Activated CD4-positive, alpha-beta T cell treated with anti-CD3 and anti-CD28 coated beads, Interleukin-2, amount 10 ng/mL, durations not matched to agents 24 days and 14 days (primary cell): ENCODE results near the gene ZNF827. TPM values are rescaled to one million over a fixed set of nuclear protein-coding genes. Genes with fewer than 3 reads are reported as not detected.

Source experiments
- DNase-seq: peaks from one replicate; pipeline ENCODE4 v3.0.0; 2022
- H3K27ac Mint-ChIP-seq: one replicate; pipeline ENCODE4 v1.8.0; 2022; ENCODE audit warnings: mild to moderate bottlenecking, mixed read lengths
- H3K27me3 Mint-ChIP-seq: one replicate; pipeline ENCODE4 v1.8.0; 2022; ENCODE audit warnings: mixed read lengths
- H3K36me3 Mint-ChIP-seq: one replicate; pipeline ENCODE4 v1.8.0; 2022; ENCODE audit warnings: low read depth, mild to moderate bottlenecking, mixed read lengths
- H3K4me1 Mint-ChIP-seq: one replicate; pipeline ENCODE4 v1.8.0; 2021; ENCODE audit warnings: mixed read lengths
- H3K4me3 Mint-ChIP-seq: one replicate; pipeline ENCODE4 v1.8.0; 2022; ENCODE audit warnings: mild to moderate bottlenecking, moderate library complexity, mixed read lengths
- H3K9me3 Mint-ChIP-seq: one replicate; pipeline ENCODE4 v1.8.0; 2021; ENCODE audit warnings: mixed read lengths
- intact Hi-C: fragments of 100-400 bp; cut with micrococcal nuclease; formaldehyde crosslinking; loops from one replicate; pipeline ENCODE4 v1.15.1; 2023
- total RNA-seq: library from RNA; stranded (reverse); gene quantifications from 2 replicates; pipeline ENCODE4 v1.2.3, GENCODE V29; 2022

The ZNF827 gene
- total RNA-seq: 59.1 and 59.4 TPM in 2 replicates

GRCh38 chr4:145938618-145939440, at the start of gene ZNF827:
ZNF827 (minus strand) TSS chr4:145938823; CDS start chr4:145938407, 416 bp downstream.
- peak; percentile 89 for DNase-seq

GRCh38 chr4:145984563-145984962, 45.9 kb upstream of the ZNF827 start:
- Mint-ChIP-seq H3K4me3 (no peak overlapping the region), H3K36me3 (no peaks in the 10 kb centered on the region), H3K4me1 (no peaks in the 10 kb centered on the region), H3K27me3 (peaks cover 9% of the 10 kb centered on the region), H3K9me3 (no peaks in the 10 kb centered on the region), H3K27ac (no peak overlapping the region)
- intact Hi-C loops: no loop called here
- no peak for DNase-seq

More at GRCh38 chr4:145938618-145939440, at the start of gene ZNF827:
- peaks cover 8% of the 10 kb centered on the region for H3K36me3 Mint-ChIP-seq
- H3K27me3 Mint-ChIP-seq: peaks cover under 1% of the 10 kb centered on the region
- intact Hi-C loops: loop anchor here (1.0 to 10.0 kb wide), 12 partner anchors 64 to 842 kb away; partner anchors contain the start of genes ABCE1, ANAPC10, MMAA and SLC10A7
- H3K27ac Mint-ChIP-seq: peak within 1 kb of the TSS; percentile 95
- H3K4me3 Mint-ChIP-seq: peak within 1 kb of the TSS; percentile 95
- H3K4me1 Mint-ChIP-seq: peaks cover 31% of the 10 kb centered on the region
- H3K9me3 Mint-ChIP-seq: no peaks in the 10 kb centered on the region

- intact Hi-C loops: no loop called here
- H3K4me3 Mint-ChIP-seq: no peak overlapping the region
- peaks cover 12% of the 10 kb centered on the region for H3K27me3 Mint-ChIP-seq
- no peaks in the 10 kb centered on the region for H3K4me1 Mint-ChIP-seq
- no peak for DNase-seq
- no peak overlapping the region for H3K27ac Mint-ChIP-seq
- H3K36me3 Mint-ChIP-seq: no peaks in the 10 kb centered on the region
- H3K9me3 Mint-ChIP-seq: no peaks in the 10 kb centered on the region
Measured at GRCh38 chr4:145982791-145983190, 44.2 kb upstream of the ZNF827 start.

- no peak for DNase-seq
- Mint-ChIP-seq H3K36me3 (no peaks in the 10 kb centered on the region), H3K9me3 (no peaks in the 10 kb centered on the region), H3K4me1 (no peaks in the 10 kb centered on the region), H3K27me3 (peaks cover 14% of the 10 kb centered on the region), H3K27ac (no peak overlapping the region), H3K4me3 (no peak overlapping the region)
- intact Hi-C loops: no loop called here
Measured at GRCh38 chr4:145979160-145979559, 40.5 kb upstream of the ZNF827 start.

GRCh38 chr4:145976680-145977079, 38.1 kb upstream of the ZNF827 start:
- no peaks in the 10 kb centered on the region for H3K9me3 Mint-ChIP-seq
- peaks cover 14% of the 10 kb centered on the region for H3K27me3 Mint-ChIP-seq
- no peak overlapping the region for H3K4me3 Mint-ChIP-seq
- no peaks in the 10 kb centered on the region for H3K4me1 Mint-ChIP-seq
- intact Hi-C loops: no loop called here
- no peaks in the 10 kb centered on the region for H3K36me3 Mint-ChIP-seq
- no peak for DNase-seq
- no peak overlapping the region for H3K27ac Mint-ChIP-seq

- Mint-ChIP-seq H3K4me1 (peaks cover 2% of the 10 kb centered on the region), H3K9me3 (peaks cover 4% of the 10 kb centered on the region), H3K36me3 (no peaks in the 10 kb centered on the region), H3K4me3 (no peak overlapping the region), H3K27ac (no peak overlapping the region), H3K27me3 (peaks cover 10% of the 10 kb centered on the region)
- no peak for DNase-seq
- intact Hi-C loops: no loop called here
Measured at GRCh38 chr4:145960012-145960411, 21.4 kb upstream of the ZNF827 start.

- intact Hi-C loops: loop anchor here (5.0 kb wide), 2 partner anchors 960 to 1140 kb away; no protein-coding TSS in a partner anchor
- Mint-ChIP-seq H3K36me3 (no peaks in the 10 kb centered on the region), H3K27me3 (peaks cover 6% of the 10 kb centered on the region), H3K4me1 (peaks cover 2% of the 10 kb centered on the region), H3K4me3 (no peak overlapping the region), H3K27ac (no peak overlapping the region), H3K9me3 (peaks cover 4% of the 10 kb centered on the region)
- DNase-seq: no peak
Measured at GRCh38 chr4:145957302-145957701, 18.7 kb upstream of the ZNF827 start.

GRCh38 chr4:145956288-145956890, 17.8 kb upstream of the ZNF827 start:
- Mint-ChIP-seq H3K4me3 (no peak overlapping the region), H3K36me3 (no peaks in the 10 kb centered on the region), H3K27ac (no peak overlapping the region), H3K4me1 (peaks cover 2% of the 10 kb centered on the region), H3K9me3 (peaks cover 4% of the 10 kb centered on the region), H3K27me3 (peaks cover 6% of the 10 kb centered on the region)
- intact Hi-C loops: loop anchor here (5.0 kb wide), 2 partner anchors 961 to 1141 kb away; no protein-coding TSS in a partner anchor
- peak; percentile 82 for DNase-seq

- no peak for DNase-seq
- H3K4me1 Mint-ChIP-seq: peaks cover 2% of the 10 kb centered on the region
- intact Hi-C loops: loop anchor here (5.0 kb wide), 2 partner anchors 962 to 1142 kb away; no protein-coding TSS in a partner anchor
- H3K9me3 Mint-ChIP-seq: no peaks in the 10 kb centered on the region
- H3K4me3 Mint-ChIP-seq: no peak overlapping the region
- no peak overlapping the region for H3K27ac Mint-ChIP-seq
- peaks cover 10% of the 10 kb centered on the region for H3K27me3 Mint-ChIP-seq
- H3K36me3 Mint-ChIP-seq: no peaks in the 10 kb centered on the region
Measured at GRCh38 chr4:145954924-145955339, 16.3 kb upstream of the ZNF827 start.

GRCh38 chr4:145951931-145952330, 13.3 kb upstream of the ZNF827 start:
- intact Hi-C loops: no loop called here
- DNase-seq: no peak
- Mint-ChIP-seq H3K36me3 (no peaks in the 10 kb centered on the region), H3K27me3 (peaks cover 29% of the 10 kb centered on the region), H3K4me1 (peaks cover 2% of the 10 kb centered on the region), H3K4me3 (no peak overlapping the region), H3K27ac (no peak overlapping the region), H3K9me3 (no peaks in the 10 kb centered on the region)

- no peaks in the 10 kb centered on the region for H3K4me1 Mint-ChIP-seq
- no peaks in the 10 kb centered on the region for H3K36me3 Mint-ChIP-seq
Measured at GRCh38 chr4:145945431-145946155, 7.0 kb upstream of the ZNF827 start.

GRCh38 chr4:145944886-145945285, 6.3 kb upstream of the ZNF827 start:
- intact Hi-C loops: loop anchor here (10.0 kb wide), 1 partner anchor 150 kb away; no protein-coding TSS in a partner anchor
- no peak for DNase-seq
- Mint-ChIP-seq H3K9me3 (no peaks in the 10 kb centered on the region), H3K27ac (no peak overlapping the region), H3K27me3 (peaks cover 29% of the 10 kb centered on the region), H3K36me3 (no peaks in the 10 kb centered on the region), H3K4me3 (no peak overlapping the region), H3K4me1 (peaks cover 5% of the 10 kb centered on the region)

More at GRCh38 chr4:145945431-145946155, 7.0 kb upstream of the ZNF827 start:
- H3K27me3 Mint-ChIP-seq: peaks cover 35% of the 10 kb centered on the region
- no peaks in the 10 kb centered on the region for H3K9me3 Mint-ChIP-seq
- no peak overlapping the region for H3K27ac Mint-ChIP-seq
- H3K4me3 Mint-ChIP-seq: no peak overlapping the region
- intact Hi-C loops: loop anchor here (10.0 kb wide), 1 partner anchor 149 kb away; no protein-coding TSS in a partner anchor
- DNase-seq: no peak

- Mint-ChIP-seq H3K9me3 (no peaks in the 10 kb centered on the region), H3K4me3 (peak overlapping the region; percentile 95), H3K27me3 (peaks cover 7% of the 10 kb centered on the region), H3K4me1 (peaks cover 28% of the 10 kb centered on the region), H3K27ac (peak overlapping the region; percentile 91), H3K36me3 (peaks cover 8% of the 10 kb centered on the region)
- intact Hi-C loops: loop anchor here (2.0 to 10.0 kb wide), 9 partner anchors 65 to 843 kb away; partner anchors contain the start of genes ABCE1, ANAPC10, SLC10A7 and SMAD1
- no peak for DNase-seq
Measured at GRCh38 chr4:145939856-145940255, 1.2 kb upstream of the ZNF827 start.
